Skeletal muscle satellite cell (primary cell): ENCODE measurements around the gene RFFL.

Experiments used
- H3K27me3 ChIP-seq: 2 replicates; pipeline ENCODE4 v1.7.0; 2013; ENCODE audit warnings: low read length; ENCODE audit not compliant: control insufficient read depth, insufficient read depth
- H3K36me3 ChIP-seq: 2 replicates; pipeline ENCODE4 v1.7.0; 2013; ENCODE audit warnings: mild to moderate bottlenecking, control low read depth, low read length; ENCODE audit not compliant: insufficient read depth
- H3K4me1 ChIP-seq: 2 replicates; pipeline ENCODE4 v1.7.0; 2013; ENCODE audit warnings: low read length; ENCODE audit not compliant: control insufficient read depth, insufficient read depth
- H3K4me2 ChIP-seq: 2 replicates; pipeline ENCODE4 v1.7.0; 2013; ENCODE audit warnings: mild to moderate bottlenecking, low read length
- H3K4me3 ChIP-seq: 2 replicates; pipeline ENCODE4 v1.7.0; 2013; ENCODE audit warnings: low read length
- H3K9ac ChIP-seq: 2 replicates; pipeline ENCODE4 v1.7.0; 2013; ENCODE audit warnings: mild to moderate bottlenecking, low read depth, low read length, moderate library complexity
- H3K9me3 ChIP-seq: replicated peaks from 2 replicates; pipeline ENCODE4 v1.7.0; 2013; ENCODE audit warnings: mild to moderate bottlenecking, control low read depth, low read length

The RFFL gene

GRCh38 chr17:35079547-35080423 is 16.3 kb upstream of the RFFL start:
- H3K4me1 ChIP-seq: peaks cover 57% of the 10 kb centered on the region
- H3K27me3 ChIP-seq: no peaks in the 10 kb centered on the region
- H3K9ac ChIP-seq: no peak overlapping the region

DNA sequence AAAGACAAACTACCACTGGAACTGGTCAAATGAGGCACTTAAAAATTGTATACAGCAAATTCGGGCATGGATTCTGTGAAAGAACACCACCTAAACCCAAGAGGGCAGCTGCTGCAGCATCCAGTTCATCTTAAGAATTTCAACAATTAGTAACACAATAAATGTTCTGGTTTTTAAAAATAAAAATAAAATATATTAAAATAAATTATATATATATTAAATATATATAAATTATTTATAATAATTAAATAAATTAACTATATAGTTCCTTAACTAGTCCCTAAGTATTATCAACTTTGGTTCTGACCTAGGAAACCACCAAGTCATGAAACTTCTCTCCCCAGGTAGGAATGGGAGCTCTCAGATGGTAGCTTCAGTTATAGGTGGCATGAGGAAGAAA is 13.4 kb upstream of the RFFL start:
- H3K9ac ChIP-seq: no peak overlapping the region
- no peak overlapping the region for H3K4me2 ChIP-seq
- peaks cover 39% of the 10 kb centered on the region for H3K4me1 ChIP-seq
- no peak overlapping the region for H3K4me3 ChIP-seq
- H3K36me3 ChIP-seq: peaks cover 3% of the 10 kb centered on the region
- H3K27me3 ChIP-seq: no peaks in the 10 kb centered on the region
- no peaks in the 10 kb centered on the region for H3K9me3 ChIP-seq

More at GRCh38 chr17:35079547-35080423, 16.3 kb upstream of the RFFL start:
- Histone ChIP-seq H3K4me3 (no peak overlapping the region), H3K36me3 (no peaks in the 10 kb centered on the region), H3K4me2 (no peak overlapping the region), H3K9me3 (no peaks in the 10 kb centered on the region)

DNA sequence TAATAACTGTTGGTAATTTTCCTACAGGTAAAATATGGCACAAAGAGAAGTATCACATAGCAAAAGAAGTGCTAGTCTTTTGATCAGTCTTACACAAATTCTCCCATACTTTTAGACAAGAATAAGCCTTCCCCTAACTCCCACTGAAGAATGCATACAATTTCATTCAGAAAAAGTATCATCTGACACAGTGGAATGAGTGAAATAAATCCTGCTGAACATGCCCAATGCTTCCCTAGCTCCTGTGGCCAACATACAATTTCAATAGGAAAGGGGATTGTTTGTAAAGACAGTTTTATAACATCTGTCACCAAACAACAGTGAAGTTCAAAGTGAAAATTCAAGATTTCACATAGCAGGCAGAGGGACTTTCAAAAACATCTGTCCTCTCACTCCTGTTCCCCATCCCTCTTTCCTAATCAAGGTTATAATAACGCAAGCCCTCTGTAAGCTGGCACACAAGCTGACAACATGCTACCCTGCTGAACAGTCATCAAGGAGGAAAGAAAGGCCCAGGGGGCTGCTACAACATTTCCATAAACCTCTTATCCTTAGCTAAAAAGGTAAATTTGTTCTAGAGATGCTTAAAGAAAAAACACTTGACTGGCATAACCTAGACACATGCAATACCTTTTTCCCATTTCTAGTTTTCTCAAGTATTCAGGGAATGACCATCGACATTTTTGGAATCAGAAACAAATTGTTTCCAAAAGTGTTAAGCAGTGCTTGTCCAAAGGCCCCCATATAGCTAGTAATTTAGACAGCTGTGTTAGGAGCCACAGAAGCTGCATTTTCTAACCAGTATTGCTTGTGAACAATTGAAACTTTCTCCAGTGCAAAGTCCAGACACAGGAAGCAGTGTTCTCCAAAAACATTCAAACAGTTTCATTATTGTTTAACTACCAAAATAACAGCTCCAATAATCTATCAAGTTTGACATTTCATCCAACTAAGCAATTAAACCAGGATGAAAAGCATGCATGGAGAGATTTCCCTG is 11.5 kb upstream of the RFFL start:
- no peak overlapping the region for H3K4me2 ChIP-seq
- H3K4me1 ChIP-seq: peaks cover 27% of the 10 kb centered on the region
- no peak overlapping the region for H3K4me3 ChIP-seq
- peaks cover 6% of the 10 kb centered on the region for H3K36me3 ChIP-seq
- no peaks in the 10 kb centered on the region for H3K9me3 ChIP-seq
- no peaks in the 10 kb centered on the region for H3K27me3 ChIP-seq
- H3K9ac ChIP-seq: no peak overlapping the region

DNA sequence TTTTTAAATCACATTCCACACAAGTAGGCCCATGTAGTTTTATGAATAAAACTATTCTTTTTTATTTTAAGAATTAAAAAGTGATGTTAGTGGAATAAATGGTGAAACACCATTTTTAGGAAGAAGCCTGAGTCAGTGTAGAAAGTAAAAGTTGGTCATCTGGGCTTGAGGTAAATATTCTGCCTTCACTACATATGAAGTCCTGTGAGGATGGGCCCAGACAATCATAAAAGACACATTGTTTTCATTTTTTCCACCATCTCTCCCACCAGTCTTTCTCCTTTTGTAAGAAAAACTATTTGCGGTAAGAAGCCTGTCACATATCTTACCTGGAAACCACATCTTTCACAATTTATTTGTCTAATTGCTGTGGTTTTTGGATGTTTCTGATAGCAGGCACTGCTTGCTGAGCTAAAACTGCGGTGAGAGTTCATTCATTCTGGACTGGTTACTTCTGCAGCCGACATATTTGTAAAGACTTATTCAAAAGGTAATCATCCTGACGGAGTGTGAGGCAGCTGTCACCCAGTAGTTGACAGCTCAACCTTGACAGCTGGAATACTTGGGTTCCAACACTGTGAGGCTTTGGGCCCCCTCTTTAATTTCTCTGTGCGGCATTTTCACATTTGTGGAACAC is 10.6 kb upstream of the RFFL start:
- Histone ChIP-seq H3K9ac (no peak overlapping the region), H3K4me2 (no peak overlapping the region), H3K4me3 (no peak overlapping the region), H3K27me3 (no peaks in the 10 kb centered on the region), H3K4me1 (peaks cover 27% of the 10 kb centered on the region), H3K9me3 (no peaks in the 10 kb centered on the region), H3K36me3 (peaks cover 6% of the 10 kb centered on the region)

GRCh38 chr17:35073183-35073790 is 9.8 kb upstream of the RFFL start:
- no peak overlapping the region for H3K4me3 ChIP-seq
- peaks cover 6% of the 10 kb centered on the region for H3K36me3 ChIP-seq
- H3K27me3 ChIP-seq: no peaks in the 10 kb centered on the region
- H3K9ac ChIP-seq: no peak overlapping the region
- peaks cover 34% of the 10 kb centered on the region for H3K4me1 ChIP-seq
- H3K4me2 ChIP-seq: no peak overlapping the region
- H3K9me3 ChIP-seq: no peaks in the 10 kb centered on the region

- peak overlapping the region; percentile 46 for H3K4me3 ChIP-seq
- H3K9me3 ChIP-seq: no peaks in the 10 kb centered on the region
- peak overlapping the region; percentile 64 for H3K4me2 ChIP-seq
- H3K27me3 ChIP-seq: no peaks in the 10 kb centered on the region
- H3K9ac ChIP-seq: peak overlapping the region; percentile 49
- peaks cover 6% of the 10 kb centered on the region for H3K36me3 ChIP-seq
- peaks cover 32% of the 10 kb centered on the region for H3K4me1 ChIP-seq
Measured at GRCh38 chr17:35069311-35069710, 5.8 kb upstream of the RFFL start.

DNA sequence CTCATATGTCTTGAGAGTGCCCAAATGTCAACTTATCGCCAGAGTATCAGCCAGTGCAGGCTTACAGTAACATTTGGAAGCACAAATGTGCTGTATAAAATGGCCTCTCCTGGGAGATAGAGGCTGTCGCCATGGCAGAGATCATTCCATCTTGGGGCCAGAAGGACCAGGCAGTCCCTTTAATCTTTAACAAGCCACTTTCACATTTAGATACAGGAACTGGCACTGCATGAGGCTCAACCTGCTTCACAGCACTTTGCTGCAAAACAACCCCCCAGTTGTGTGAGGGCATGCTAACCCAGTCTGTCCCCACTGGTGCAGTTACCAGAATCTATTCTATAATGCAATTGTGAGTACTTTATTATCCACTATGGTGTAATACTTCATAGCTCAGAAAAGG is 4.7 kb upstream of the RFFL start:
- no peaks in the 10 kb centered on the region for H3K27me3 ChIP-seq
- H3K9me3 ChIP-seq: no peaks in the 10 kb centered on the region
- no peak overlapping the region for H3K9ac ChIP-seq
- H3K36me3 ChIP-seq: peaks cover 6% of the 10 kb centered on the region
- H3K4me3 ChIP-seq: no peak overlapping the region
- H3K4me2 ChIP-seq: peak overlapping the region; percentile 64
- H3K4me1 ChIP-seq: peaks cover 37% of the 10 kb centered on the region

DNA sequence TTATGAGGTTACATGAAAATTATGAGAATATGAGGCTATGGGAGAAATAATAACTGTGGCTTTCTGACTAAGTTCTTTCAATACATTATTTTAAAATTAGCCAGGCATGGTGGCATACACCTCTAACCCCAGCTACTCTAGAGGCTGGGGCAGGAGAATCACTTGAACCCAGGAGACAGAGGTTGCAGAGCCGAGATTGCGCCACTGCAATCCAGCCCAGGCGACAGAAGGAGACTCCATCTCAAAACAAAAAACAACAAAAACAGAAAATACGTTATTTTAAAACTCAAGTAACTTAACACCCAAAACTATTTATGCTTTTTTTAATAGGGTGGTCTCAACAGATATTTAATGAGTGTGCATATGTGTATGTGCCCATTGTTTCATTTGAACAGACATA is 2.4 kb upstream of the RFFL start:
- no peaks in the 10 kb centered on the region for H3K27me3 ChIP-seq
- H3K9ac ChIP-seq: no peak overlapping the region
- peaks cover 8% of the 10 kb centered on the region for H3K36me3 ChIP-seq
- no peak overlapping the region for H3K4me3 ChIP-seq
- H3K4me1 ChIP-seq: peaks cover 45% of the 10 kb centered on the region
- no peak overlapping the region for H3K4me2 ChIP-seq
- no peaks in the 10 kb centered on the region for H3K9me3 ChIP-seq

DNA sequence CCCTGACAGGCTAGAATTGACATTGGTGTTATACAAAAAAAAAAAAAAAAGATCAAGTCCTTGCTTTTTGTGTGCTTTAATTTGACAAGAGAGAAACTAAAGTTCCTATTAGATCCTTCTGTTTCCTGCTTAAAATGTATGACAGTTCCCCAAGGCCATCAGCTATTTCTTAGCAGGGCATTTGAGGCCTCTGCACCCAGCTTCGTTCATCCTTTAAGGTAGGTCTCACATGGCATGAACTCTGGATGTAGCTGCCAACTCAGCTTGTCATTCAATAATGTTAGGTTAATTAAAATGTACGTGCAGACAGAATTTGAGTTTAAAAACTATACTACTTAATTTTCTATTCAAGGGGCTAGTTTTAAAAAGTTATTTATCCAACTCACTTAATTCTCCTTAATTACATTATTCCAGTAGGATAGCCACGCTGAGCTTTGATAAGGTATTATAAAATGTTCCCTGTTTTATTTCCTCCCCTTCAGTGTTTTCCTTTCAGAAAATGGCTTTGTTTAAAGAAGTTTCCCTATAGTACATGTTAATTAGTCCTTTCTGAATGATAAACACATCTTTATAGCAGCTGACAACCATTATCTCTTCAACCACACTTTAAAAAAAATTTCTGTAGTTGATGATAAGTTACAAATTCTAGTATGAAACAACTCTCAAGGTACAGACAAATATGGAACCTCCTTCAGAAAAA is 1.2 kb upstream of the RFFL start:
- peak overlapping the region; percentile 63 for H3K4me2 ChIP-seq
- no peaks in the 10 kb centered on the region for H3K9me3 ChIP-seq
- peaks cover 38% of the 10 kb centered on the region for H3K4me1 ChIP-seq
- no peaks in the 10 kb centered on the region for H3K27me3 ChIP-seq
- peak overlapping the region; percentile 79 for H3K9ac ChIP-seq
- H3K36me3 ChIP-seq: peaks cover 14% of the 10 kb centered on the region
- H3K4me3 ChIP-seq: no peak overlapping the region

GRCh38 chr17:35062308-35062707 is 1.2 kb downstream of the RFFL start:
- Histone ChIP-seq H3K27me3 (no peaks in the 10 kb centered on the region), H3K4me1 (peaks cover 22% of the 10 kb centered on the region), H3K9me3 (no peaks in the 10 kb centered on the region), H3K4me2 (peak overlapping the region; percentile 63), H3K4me3 (no peak overlapping the region), H3K36me3 (peaks cover 14% of the 10 kb centered on the region), H3K9ac (no peak overlapping the region)
